Liver (tissue), 9 donors: ENCODE measurements around the gene SLC9A2. TPM values are rescaled to one million over a fixed set of nuclear protein-coding genes. Genes with fewer than 3 reads are reported as not detected.

ENCODE experiments used
- DNase-seq: peaks from one replicate; pipeline ENCODE4 v3.0.0-alpha.2; 2017; ENCODE audit warnings: low spot score
- H3K27ac ChIP-seq, 2 donors: one replicate each; pipeline ENCODE4 v1.7.0; 2013; ENCODE audit warnings: inconsistent platforms in 2 of 2, low read length in 2 of 2, control low read depth in 1 of 2, low read depth in 1 of 2, mild to moderate bottlenecking in 1 of 2
- H3K27me3 ChIP-seq, 4 donors: one replicate each; pipeline versions ENCODE4 v1.6.1 to v1.7.0; 2013; ENCODE audit warnings: low read length in 3 of 4, inconsistent platforms in 1 of 4, mild to moderate bottlenecking in 1 of 4, moderate library complexity in 1 of 4; ENCODE audit not compliant: control insufficient read depth in 4 of 4, insufficient read depth in 4 of 4
- H3K36me3 ChIP-seq, 4 donors: one replicate each; pipeline versions ENCODE4 v1.6.1 to v1.7.0; 2013; ENCODE audit warnings: low read length in 3 of 4, mild to moderate bottlenecking in 3 of 4, low read depth in 1 of 4, moderate library complexity in 1 of 4; ENCODE audit not compliant: control insufficient read depth in 4 of 4, insufficient read depth in 3 of 4
- H3K4me1 ChIP-seq, 4 donors: one replicate each; pipeline versions ENCODE4 v1.6.1 to v1.7.0; 2013; ENCODE audit warnings: low read length in 3 of 4, mild to moderate bottlenecking in 3 of 4, moderate library complexity in 1 of 4; ENCODE audit not compliant: control insufficient read depth in 4 of 4, insufficient read depth in 4 of 4
- H3K4me3 ChIP-seq, 3 donors: one replicate each; pipeline versions ENCODE4 v1.6.1 to v1.7.0; 2013; ENCODE audit warnings: low read length in 3 of 3, control low read depth in 1 of 3, low read depth in 1 of 3, mild to moderate bottlenecking in 1 of 3
- H3K9ac ChIP-seq, 2 donors: one replicate each; pipeline ENCODE4 v1.7.0; 2013; ENCODE audit warnings: low read length in 2 of 2, mild to moderate bottlenecking in 2 of 2, moderate library complexity in 2 of 2, control low read depth in 1 of 2, low read depth in 1 of 2
- H3K9me3 ChIP-seq, 4 donors: one replicate each; pipeline versions ENCODE4 v1.6.1 to v1.7.0; 2013; ENCODE audit warnings: low read length in 3 of 4; ENCODE audit not compliant: control insufficient read depth in 4 of 4
- ATF3 ChIP-seq: IDR thresholded peaks from 2 replicates; pipeline ENCODE4 v1.6.1; 2016; ENCODE audit warnings: antibody characterized with exemption
- CTCF ChIP-seq: fragments of 150-350 bp; IDR thresholded peaks from 2 replicates; pipeline ENCODE4 v1.5.1; 2017; ENCODE audit warnings: improper control_type of control experiment, low read depth, low read length; ENCODE audit not compliant: missing input control
- GABPA ChIP-seq, 2 donors: IDR thresholded peaks in 1 of 2; conservative IDR thresholded peaks in 1 of 2; 2 replicates each; pipeline ENCODE4 v1.6.1; 2016; ENCODE audit warnings: antibody characterized with exemption in 2 of 2, mild to moderate bottlenecking in 1 of 2, moderate library complexity in 1 of 2
- HNF4A ChIP-seq, 2 donors: conservative IDR thresholded peaks; 2 replicates each; pipeline ENCODE4 v1.6.1; 2016; ENCODE audit warnings: antibody characterized with exemption in 2 of 2, mild to moderate bottlenecking in 2 of 2
- HNF4G ChIP-seq: IDR thresholded peaks from 2 replicates; pipeline ENCODE4 v1.6.1; 2016; ENCODE audit warnings: antibody characterized with exemption
- JUND ChIP-seq, 2 donors: IDR thresholded peaks; 2 replicates each; pipeline ENCODE4 v1.6.1; 2016; ENCODE audit warnings: antibody characterized with exemption in 2 of 2
- NR2F2 ChIP-seq: IDR thresholded peaks from 2 replicates; pipeline ENCODE4 v1.6.1; 2016; ENCODE audit warnings: antibody characterized with exemption
- RAD21 ChIP-seq, 2 donors: IDR thresholded peaks; 2 replicates each; pipeline ENCODE4 v1.6.1; 2016; ENCODE audit warnings: antibody characterized with exemption in 2 of 2, mild to moderate bottlenecking in 2 of 2
- RXRA ChIP-seq, 2 donors: IDR thresholded peaks; 2 replicates each; pipeline ENCODE4 v1.6.1; 2017 to 2018; ENCODE audit warnings: antibody characterized with exemption in 2 of 2, mild to moderate bottlenecking in 1 of 2
- TAF1 ChIP-seq: conservative IDR thresholded peaks from 2 replicates; pipeline ENCODE4 v1.6.1; 2016; ENCODE audit warnings: antibody characterized with exemption, mild to moderate bottlenecking
- YY1 ChIP-seq: IDR thresholded peaks from 2 replicates; pipeline ENCODE4 v1.6.1; 2016; ENCODE audit warnings: antibody characterized with exemption, mild to moderate bottlenecking
- WGBS: extraction: QIAGEN DNeasy Blood & Tissue Kit; methylation state at CpG from one replicate; pipeline ENCODE4 v1.1.7; 2013; 5-methylcytosine and 5-hydroxymethylcytosine counted together
- polyA plus RNA-seq, 2 donors: library from polyadenylated mRNA; stranded (reverse) in 1 of 2; unstranded in 1 of 2; fragments of 200-250 nt in 1 of 2; fragments of >200 nt in 1 of 2; fragmentation: Nextera tagmentation in 1 of 2; extraction: Ambion mirVana in 1 of 2; gene quantifications; one replicate each; pipeline versions ENCODE4 v1.2.1 to v1.2.3, GENCODE V29; 2013 to 2015
- total RNA-seq, 2 donors: library from RNA; depleted of rRNA; stranded (reverse); fragments of >200 nt; gene quantifications; one replicate each; pipeline ENCODE4 v1.2.3, GENCODE V29; 2014
- TF ChIP-seq, protein P1 (sequence below): IDR thresholded peaks from 2 replicates; pipeline ENCODE4 v1.6.1; 2016; ENCODE audit warnings: antibody characterized with exemption
- TF ChIP-seq, protein P2 (sequence below): IDR thresholded peaks from 2 replicates; pipeline ENCODE4 v1.6.1; 2016; ENCODE audit warnings: antibody characterized with exemption
- donor health status: healthy.
- donor health status: healthy.
- donor health status: healthy.
- donor health status: healthy.
- donor health status: healthy.

SLC9A2 gene
- total and polyA plus RNA-seq, 4 donors: under 0.01 to 0.05 (median 0.01) TPM; not detected in 1

- WGBS: 82% methylated on average over 11 of the region's 11 CpGs
- H3K9ac ChIP-seq: no peak overlapping the region
- no peaks in the 10 kb centered on the region for H3K4me1 ChIP-seq
- no peak for DNase-seq
- H3K27ac ChIP-seq: no peak overlapping the region
- H3K4me3 ChIP-seq: no peak overlapping the region
- H3K27me3 ChIP-seq: no peaks in the 10 kb centered on the region
- H3K36me3 ChIP-seq: no peaks in the 10 kb centered on the region
- no peaks in the 10 kb centered on the region for H3K9me3 ChIP-seq
- TF ChIP-seq CTCF (no peak), HNF4G (no peak), JUND (IDR thresholded peaks at IDR 0.05) (no peak), GABPA (IDR thresholded peaks at IDR 0.05 in 1 of 2, conservative IDR thresholded peaks at IDR 0.05 in 1 of 2) (no peak), RAD21 (IDR thresholded peaks at IDR 0.05) (no peak), ATF3 (no peak), RXRA (IDR thresholded peaks at IDR 0.05) (no peak), NR2F2 (no peak), HNF4A (conservative IDR thresholded peaks at IDR 0.05) (no peak), TAF1 (no peak)
- TF ChIP-seq, protein P1, sequence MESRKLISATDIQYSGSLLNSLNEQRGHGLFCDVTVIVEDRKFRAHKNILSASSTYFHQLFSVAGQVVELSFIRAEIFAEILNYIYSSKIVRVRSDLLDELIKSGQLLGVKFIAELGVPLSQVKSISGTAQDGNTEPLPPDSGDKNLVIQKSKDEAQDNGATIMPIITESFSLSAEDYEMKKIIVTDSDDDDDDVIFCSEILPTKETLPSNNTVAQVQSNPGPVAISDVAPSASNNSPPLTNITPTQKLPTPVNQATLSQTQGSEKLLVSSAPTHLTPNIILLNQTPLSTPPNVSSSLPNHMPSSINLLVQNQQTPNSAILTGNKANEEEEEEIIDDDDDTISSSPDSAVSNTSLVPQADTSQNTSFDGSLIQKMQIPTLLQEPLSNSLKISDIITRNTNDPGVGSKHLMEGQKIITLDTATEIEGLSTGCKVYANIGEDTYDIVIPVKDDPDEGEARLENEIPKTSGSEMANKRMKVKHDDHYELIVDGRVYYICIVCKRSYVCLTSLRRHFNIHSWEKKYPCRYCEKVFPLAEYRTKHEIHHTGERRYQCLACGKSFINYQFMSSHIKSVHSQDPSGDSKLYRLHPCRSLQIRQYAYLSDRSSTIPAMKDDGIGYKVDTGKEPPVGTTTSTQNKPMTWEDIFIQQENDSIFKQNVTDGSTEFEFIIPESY: no peak
- TF ChIP-seq, protein P2, sequence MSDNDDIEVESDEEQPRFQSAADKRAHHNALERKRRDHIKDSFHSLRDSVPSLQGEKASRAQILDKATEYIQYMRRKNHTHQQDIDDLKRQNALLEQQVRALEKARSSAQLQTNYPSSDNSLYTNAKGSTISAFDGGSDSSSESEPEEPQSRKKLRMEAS: no peak
Observed at GRCh38 chr2:102686479-102687439, 67.4 kb downstream of the SLC9A2 start.

- WGBS: 77% methylated on average over 5 of the region's 5 CpGs
- Histone ChIP-seq H3K9ac (no peak overlapping the region), H3K4me3 (no peak overlapping the region), H3K27ac (no peak overlapping the region), H3K4me1 (no peaks in the 10 kb centered on the region), H3K9me3 (no peaks in the 10 kb centered on the region), H3K36me3 (no peaks in the 10 kb centered on the region), H3K27me3 (no peaks in the 10 kb centered on the region)
- DNase-seq: no peak
- TF ChIP-seq NR2F2 (no peak), YY1 (no peak), TAF1 (no peak)
- TF ChIP-seq, protein P2: no peak
Observed at GRCh38 chr2:102690012-102690411, 70.7 kb downstream of the SLC9A2 start.
